SK-N-MC (cell line): ENCODE results near the gene PCED1B.

Source experiments
- DNase-seq: peaks from one replicate; pipeline ENCODE4 v3.0.0-alpha.2; 2011; ENCODE audit warnings: low read depth, low spot score
- H3K27ac ChIP-seq: fragments of 200-600 bp; sonication (generic); 2 replicates; pipeline ENCODE4 v1.5.1; 2016; ENCODE audit warnings: mixed run types
- H3K36me3 ChIP-seq: fragments of 200-600 bp; sonication (generic); 2 replicates; pipeline ENCODE4 v1.6.1; 2017; ENCODE audit warnings: antibody characterized with exemption, low read length, mixed read lengths; ENCODE audit not compliant: insufficient read depth
- H3K4me3 ChIP-seq: fragments of 200-600 bp; sonication (generic); 2 replicates; pipeline ENCODE4 v1.5.1; 2016
- H3K9ac ChIP-seq: fragments of 200-600 bp; sonication (generic); 2 replicates; pipeline ENCODE4 v1.8.0; 2017; ENCODE audit warnings: mixed run types, mixed read lengths; ENCODE audit not compliant: insufficient read length
- H3K9me3 ChIP-seq: fragments of 200-600 bp; sonication (generic); 2 replicates; pipeline ENCODE4 v1.6.1; 2017; ENCODE audit warnings: low read depth, mild to moderate bottlenecking, antibody characterized with exemption, low read length, moderate library complexity, mixed read lengths
- EZH2 ChIP-seq: fragments of 200-600 bp; sonication (generic); IDR thresholded peaks from one replicate; pipeline ENCODE4 v1.6.1; 2017; ENCODE audit warnings: antibody characterized with exemption
- FOXP2 ChIP-seq: optimal IDR thresholded peaks from 2 replicates; pipeline ENCODE3; 2011; ENCODE audit warnings: mild to moderate bottlenecking, moderate library complexity; ENCODE audit not compliant: insufficient read depth; ENCODE audit errors: extremely low read length, control extremely low read depth
- POLR2AphosphoS5 ChIP-seq: IDR thresholded peaks from 2 replicates; pipeline ENCODE4 v1.6.1; 2012; ENCODE audit warnings: mild to moderate bottlenecking, low read depth, low read length, borderline replicate concordance

The PCED1B gene

GRCh38 chr12:47268501-47269454 lies 189.4 kb downstream of the PCED1B start:
- H3K9me3 ChIP-seq: no peaks in the 10 kb centered on the region
- no peak overlapping the region for H3K4me3 ChIP-seq
- no peak overlapping the region for H3K9ac ChIP-seq
- DNase-seq: no peak
- no peak overlapping the region for H3K27ac ChIP-seq
- TF ChIP-seq POLR2AphosphoS5 (no peak), EZH2 (no peak), FOXP2 (no peak)
- H3K36me3 ChIP-seq: no peaks in the 10 kb centered on the region

- no peak for DNase-seq
- H3K9ac ChIP-seq: no peak overlapping the region
- H3K4me3 ChIP-seq: no peak overlapping the region
- H3K36me3 ChIP-seq: no peaks in the 10 kb centered on the region
- H3K9me3 ChIP-seq: no peaks in the 10 kb centered on the region
- no peak overlapping the region for H3K27ac ChIP-seq
- TF ChIP-seq POLR2AphosphoS5: no peak
- no peak for TF ChIP-seq EZH2
- TF ChIP-seq FOXP2: no peak
These were observed 190.5 kb downstream of the PCED1B start for GRCh38 chr12:47269916-47270315.

- H3K4me3 ChIP-seq: no peak overlapping the region
- TF ChIP-seq FOXP2 (no peak), EZH2 (no peak), POLR2AphosphoS5 (no peak)
- H3K36me3 ChIP-seq: no peaks in the 10 kb centered on the region
- no peak overlapping the region for H3K27ac ChIP-seq
- no peak for DNase-seq
- no peak overlapping the region for H3K9ac ChIP-seq
- H3K9me3 ChIP-seq: no peaks in the 10 kb centered on the region
These were observed 191.6 kb downstream of the PCED1B start for GRCh38 chr12:47270782-47271664.

GRCh38 chr12:47271800-47272239 lies 192.4 kb downstream of the PCED1B start:
- TF ChIP-seq FOXP2 (no peak), POLR2AphosphoS5 (no peak), EZH2 (no peak)
- no peak for DNase-seq
- Histone ChIP-seq H3K4me3 (no peak overlapping the region), H3K27ac (no peak overlapping the region), H3K36me3 (no peaks in the 10 kb centered on the region), H3K9ac (no peak overlapping the region), H3K9me3 (no peaks in the 10 kb centered on the region)

GRCh38 chr12:47272412-47273190 lies 193.2 kb downstream of the PCED1B start:
- Histone ChIP-seq H3K4me3 (no peak overlapping the region), H3K9me3 (no peaks in the 10 kb centered on the region), H3K36me3 (no peaks in the 10 kb centered on the region), H3K9ac (no peak overlapping the region), H3K27ac (no peak overlapping the region)
- no peak for DNase-seq
- no peak for TF ChIP-seq FOXP2
- no peak for TF ChIP-seq POLR2AphosphoS5
- no peak for TF ChIP-seq EZH2

GRCh38 chr12:47273191-47273626 lies 193.8 kb downstream of the PCED1B start:
- Histone ChIP-seq H3K36me3 (no peaks in the 10 kb centered on the region), H3K9ac (no peak overlapping the region), H3K9me3 (no peaks in the 10 kb centered on the region), H3K27ac (no peak overlapping the region), H3K4me3 (no peak overlapping the region)
- no peak for TF ChIP-seq POLR2AphosphoS5
- no peak for TF ChIP-seq EZH2
- no peak for TF ChIP-seq FOXP2
- DNase-seq: no peak

- no peak overlapping the region for H3K4me3 ChIP-seq
- H3K27ac ChIP-seq: no peak overlapping the region
- H3K36me3 ChIP-seq: no peaks in the 10 kb centered on the region
- TF ChIP-seq FOXP2: no peak
- no peak for TF ChIP-seq EZH2
- no peak for TF ChIP-seq POLR2AphosphoS5
- DNase-seq: no peak
- no peaks in the 10 kb centered on the region for H3K9me3 ChIP-seq
- H3K9ac ChIP-seq: no peak overlapping the region
These were observed 195.3 kb downstream of the PCED1B start for GRCh38 chr12:47274760-47275159.
